Heart right ventricle (tissue), 16 donors: ENCODE data around the gene TOGARAM2. TPM values are rescaled to one million over a fixed set of nuclear protein-coding genes. Genes with fewer than 3 reads are reported as not detected.
A peak's percentile ranks its signal among the peaks of the same experiment; 100 is the strongest.

Experiments used
- ATAC-seq, 8 donors: fragments of 200-7000 bp; cut with Tn5 transposase; one replicate each; pipeline ENCODE4 v1.9.1; 2020; ENCODE audit warnings: mild to moderate bottlenecking in 8 of 8, moderate library complexity in 8 of 8, moderate number of reproducible peaks in 1 of 8
- DNase-seq, 2 donors: peaks; one replicate each; pipeline ENCODE4 v3.0.0-alpha.2; 2020
- H3K27ac ChIP-seq, 10 donors: fragments of 200-600 bp; sonication (generic) in 2 of 10; one replicate each; pipeline versions ENCODE4 v1.5.0 to v1.8.0; 2020 to 2022; ENCODE audit warnings: mild to moderate bottlenecking in 3 of 10
- H3K27me3 ChIP-seq, 7 donors: fragments of 200-600 bp; one replicate each; pipeline ENCODE4 v1.8.0; 2021 to 2022; ENCODE audit warnings: mild to moderate bottlenecking in 2 of 7
- H3K36me3 ChIP-seq, 9 donors: fragments of 200-600 bp; sonication (generic) in 1 of 9; one replicate each; pipeline versions ENCODE4 v1.5.0 to v1.8.0; 2020 to 2022; ENCODE audit warnings: mild to moderate bottlenecking in 2 of 9
- H3K4me1 ChIP-seq, 9 donors: fragments of 200-600 bp; sonication (generic) in 1 of 9; one replicate each; pipeline versions ENCODE4 v1.5.0 to v1.8.0; 2020 to 2022; ENCODE audit warnings: mild to moderate bottlenecking in 4 of 9
- H3K4me3 ChIP-seq, 10 donors: fragments of 200-600 bp; sonication (generic) in 2 of 10; one replicate each; pipeline versions ENCODE4 v1.5.0 to v1.8.0; 2020 to 2022; ENCODE audit warnings: mild to moderate bottlenecking in 7 of 10, moderate library complexity in 2 of 10
- H3K9me3 ChIP-seq, 11 donors: fragments of 200-600 bp in 10 of 11; sonication (generic) in 2 of 11; one replicate each; pipeline versions ENCODE4 v1.5.0 to v1.8.0; 2013 to 2022; ENCODE audit warnings: mild to moderate bottlenecking in 2 of 11, control low read depth in 1 of 11, moderate library complexity in 1 of 11
- WGBS, 2 donors: extraction: QIAGEN DNeasy Blood & Tissue Kit; methylation state at CpG; one replicate each; pipeline ENCODE4 v1.1.7; 2013; ENCODE audit warnings: inconsistent platforms in 1 of 2; 5-methylcytosine and 5-hydroxymethylcytosine counted together
- intact Hi-C, 10 donors: fragments of 100-400 bp; cut with DNase I; formaldehyde crosslinking; loops; one replicate each; pipeline versions ENCODE4 v1.11.1 to v1.14.2; 2022
- polyA plus RNA-seq, 2 donors: library from polyadenylated mRNA; stranded (reverse); fragments of 200-250 nt; gene quantifications; one replicate each; pipeline ENCODE4 v1.2.3, GENCODE V29; 2013
- total RNA-seq, 10 donors: library from RNA; stranded (reverse); fragmentation: NEBNext Ultra II Directional in 3 of 10; extraction: Animal tissue kit (Norgen Biotek cat#: 25700) in 3 of 10; gene quantifications; one replicate each; pipeline versions ENCODE4 v1.2.1 to v1.2.4, GENCODE V29; 2021 to 2023
- TF ChIP-seq, protein P1 (sequence below), 9 donors: fragments of 200-600 bp; sonication (generic) in 2 of 9; IDR thresholded peaks; one replicate each; pipeline versions ENCODE4 v1.5.0 to v1.8.0; 2021 to 2022; ENCODE audit warnings: antibody characterized with exemption in 9 of 9, mild to moderate bottlenecking in 5 of 9, moderate library complexity in 1 of 9
- donor health status: Arrhythmogenic right ventricular cardiomyopathy.
- donor health status: ischemic (EF 13 %, LVEDD 7.1; RV severe dilation, severe dysfunction).
- donor health status: healthy with polysubstance abuse.
- donor health status: DM: no; HTN: yes; CAD: no.
- donor health status: DM: no; HTN: no; CAD: no.
- donor health status: ischemic (EF 25% LVEDD 6.9; RV normal size, moderate dysfunction).
- donor health status: ischemic (EF 25% LVEDD 5.7; RV mildly dilated, moderate dysfunction).
- donor health status: healthy.
- donor health status: DM: yes; HTN: yes; CAD: no.
- donor health status: Ischemic cardiomyopathy.
- donor health status: ischemic (EF 35%, LVEDD 5.7; RV mildly dilated, moderate dysfunction).
- donor health status: nonischemic (EF 11% LVEDD 7.7; RV severe dilation, severe dysfunction).
- donor health status: DM: yes; HTN: yes; CAD: no.
- donor health status: PGD.
- donor health status: ischemic (EF 29% LVEDD 5.4; RV normal size, mild dysfunction).
- donor health status: nonischemic (EF 23%, LVEDD 6.1; RV moderate dilation, normal function).

TOGARAM2 gene
- total and polyA plus RNA-seq, 12 donors = 1.4 to 68.3 (median 14.6) TPM

DNA sequence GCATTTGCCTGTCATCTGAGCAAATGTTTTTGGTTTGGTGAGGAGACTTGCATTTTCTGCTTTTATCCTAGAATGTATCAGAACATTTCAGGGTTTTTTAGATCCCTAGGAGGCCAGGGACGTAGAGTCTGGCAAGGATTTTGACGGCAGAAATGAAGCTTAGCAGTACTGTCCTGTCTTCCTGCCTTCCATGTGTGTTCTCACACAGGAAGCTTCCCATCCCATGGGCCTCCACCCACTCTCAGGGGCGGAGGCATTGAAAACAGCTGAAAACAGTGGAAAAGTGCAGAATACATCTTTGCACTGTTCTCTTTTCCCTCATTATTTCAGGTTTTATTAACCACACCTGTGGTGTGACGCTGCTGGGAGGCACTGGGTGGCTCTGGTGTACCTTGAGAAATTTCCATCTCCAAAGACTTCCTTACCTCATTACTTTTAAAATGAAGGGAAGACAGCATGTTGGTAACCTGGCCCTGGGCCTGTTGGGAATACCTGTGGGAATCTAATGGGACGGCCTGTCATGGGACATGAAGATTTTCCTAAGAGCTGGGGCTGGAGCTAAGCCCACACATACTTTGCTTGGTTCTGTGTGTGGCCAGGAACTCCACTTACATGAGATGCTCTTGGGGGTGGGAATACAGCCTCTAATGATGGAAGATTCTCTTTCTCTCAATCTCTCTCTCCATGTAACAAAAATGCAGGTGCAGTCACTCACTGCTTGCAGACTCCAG is 72.7 kb downstream of the TOGARAM2 start:
- no peak for DNase-seq
- WGBS, 2 donors = 50 to 66% methylated on average over 5 of the region's 5 CpGs
- Histone ChIP-seq H3K9me3 (no peaks in the 10 kb centered on the region), H3K4me1 (peaks cover 0 to 10% (median 0%) of the 10 kb centered on the region in 9 donors), H3K36me3 (peaks cover 0 to 3% (median 0%) of the 10 kb centered on the region in 9 donors), H3K27me3 (no peaks in the 10 kb centered on the region), H3K4me3 (no peak overlapping the region), H3K27ac (peak overlapping the region in 5 of 10 donors; percentile 22 to 76 (median 34))
- intact Hi-C loops = no loop called here
- TF ChIP-seq, protein P1, sequence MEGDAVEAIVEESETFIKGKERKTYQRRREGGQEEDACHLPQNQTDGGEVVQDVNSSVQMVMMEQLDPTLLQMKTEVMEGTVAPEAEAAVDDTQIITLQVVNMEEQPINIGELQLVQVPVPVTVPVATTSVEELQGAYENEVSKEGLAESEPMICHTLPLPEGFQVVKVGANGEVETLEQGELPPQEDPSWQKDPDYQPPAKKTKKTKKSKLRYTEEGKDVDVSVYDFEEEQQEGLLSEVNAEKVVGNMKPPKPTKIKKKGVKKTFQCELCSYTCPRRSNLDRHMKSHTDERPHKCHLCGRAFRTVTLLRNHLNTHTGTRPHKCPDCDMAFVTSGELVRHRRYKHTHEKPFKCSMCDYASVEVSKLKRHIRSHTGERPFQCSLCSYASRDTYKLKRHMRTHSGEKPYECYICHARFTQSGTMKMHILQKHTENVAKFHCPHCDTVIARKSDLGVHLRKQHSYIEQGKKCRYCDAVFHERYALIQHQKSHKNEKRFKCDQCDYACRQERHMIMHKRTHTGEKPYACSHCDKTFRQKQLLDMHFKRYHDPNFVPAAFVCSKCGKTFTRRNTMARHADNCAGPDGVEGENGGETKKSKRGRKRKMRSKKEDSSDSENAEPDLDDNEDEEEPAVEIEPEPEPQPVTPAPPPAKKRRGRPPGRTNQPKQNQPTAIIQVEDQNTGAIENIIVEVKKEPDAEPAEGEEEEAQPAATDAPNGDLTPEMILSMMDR (IDR thresholded peaks at IDR 0.05) = no peak
- peak in 6 of 8 donors; percentile 56 to 84 (median 66) for ATAC-seq

- no peaks in the 10 kb centered on the region for H3K27me3 ChIP-seq
- no peaks in the 10 kb centered on the region for H3K9me3 ChIP-seq
- H3K27ac ChIP-seq = peak overlapping the region in 1 of 10 donors; percentile 76
- ATAC-seq (no peak), DNase-seq (no peak)
- H3K4me3 ChIP-seq = no peak overlapping the region
- intact Hi-C loops = no loop called here
- WGBS, 2 donors = 80 to 89% methylated on average over 7 of the region's 7 CpGs
- peaks cover 0 to 3% (median 0%) of the 10 kb centered on the region in 9 donors for H3K36me3 ChIP-seq
- H3K4me1 ChIP-seq = peaks cover 0 to 10% (median 0%) of the 10 kb centered on the region in 9 donors
- TF ChIP-seq, protein P1 (IDR thresholded peaks at IDR 0.05) = no peak
Measured at GRCh38 chr2:29054430-29054829, 73.3 kb downstream of the TOGARAM2 start.

DNA sequence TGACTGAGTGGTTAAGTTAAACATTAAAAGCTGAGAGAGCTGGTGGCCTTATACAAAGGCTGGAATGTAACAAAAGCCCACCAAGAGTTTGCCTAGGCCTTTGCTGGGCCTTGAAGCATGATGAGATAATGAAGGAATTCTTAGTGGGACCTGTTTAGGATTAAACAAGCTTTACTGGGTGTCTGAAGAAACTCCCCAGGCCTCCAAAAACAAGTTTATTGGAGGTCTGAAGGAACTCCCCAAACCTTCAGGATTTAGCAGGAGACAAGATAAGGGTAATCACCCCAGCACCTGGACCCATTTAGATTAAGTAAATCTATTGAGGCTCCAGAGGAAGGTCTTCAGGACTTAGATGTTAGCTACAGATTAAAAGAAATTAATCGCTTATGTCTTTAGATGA is 74.5 kb downstream of the TOGARAM2 start:
- Histone ChIP-seq H3K4me3 (no peak overlapping the region), H3K4me1 (peaks cover 0 to 10% (median 0%) of the 10 kb centered on the region in 9 donors), H3K9me3 (no peaks in the 10 kb centered on the region), H3K27me3 (no peaks in the 10 kb centered on the region), H3K27ac (no peak overlapping the region), H3K36me3 (no peaks in the 10 kb centered on the region)
- no peak for ATAC-seq
- TF ChIP-seq, protein P1 (IDR thresholded peaks at IDR 0.05) = no peak
- intact Hi-C loops = no loop called here
- WGBS, 2 donors = 98 to 100% methylated on average over 1 of the region's 1 CpG
- DNase-seq = no peak

DNA sequence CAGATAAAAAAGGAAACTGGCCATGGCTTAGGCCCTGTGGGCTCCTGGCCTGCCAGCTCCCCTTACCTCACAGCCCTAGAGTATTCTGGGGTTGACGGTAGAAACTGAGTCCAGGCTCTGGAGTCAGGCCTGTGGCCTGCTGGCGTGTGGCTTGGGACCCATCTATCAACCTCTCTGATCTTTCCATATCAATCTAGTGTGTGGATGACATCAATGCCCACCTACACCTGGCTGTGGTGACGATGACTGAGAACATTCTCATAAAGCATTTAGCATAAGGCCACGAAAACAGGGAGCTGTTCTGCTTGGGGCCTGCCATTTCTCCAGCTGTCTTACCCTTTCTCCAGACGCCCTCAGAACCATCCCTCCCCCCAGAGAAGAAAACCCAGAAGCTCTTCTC is 75.4 kb downstream of the TOGARAM2 start:
- intact Hi-C loops = no loop called here
- TF ChIP-seq, protein P1 (IDR thresholded peaks at IDR 0.05) = no peak
- no peak overlapping the region for H3K27ac ChIP-seq
- 92% methylated on average over 5 of the region's 5 CpGs for WGBS, 2 donors
- no peak overlapping the region for H3K4me3 ChIP-seq
- DNase-seq = no peak
- no peak for ATAC-seq
- H3K4me1 ChIP-seq = peaks cover 0 to 10% (median 0%) of the 10 kb centered on the region in 9 donors
- H3K9me3 ChIP-seq = no peaks in the 10 kb centered on the region
- H3K27me3 ChIP-seq = no peaks in the 10 kb centered on the region
- no peaks in the 10 kb centered on the region for H3K36me3 ChIP-seq
